NT2/D1 (cell line): ENCODE measurements around the gene IZUMO3.
A peak's percentile ranks its signal among the peaks of the same experiment; 100 is the strongest.
"Not testable (repeated sequence)": the region's sequence is repeated elsewhere in the genome, so short reads cannot be mapped to it uniquely, and the experiment has no call there.

Experiments used
- DNase-seq: peaks from one replicate; pipeline ENCODE4 v3.0.0-alpha.2; 2011; ENCODE audit warnings: low read depth, low spot score
- H3K27me3 ChIP-seq: 2 replicates; pipeline ENCODE4 v1.6.0; 2011; ENCODE audit warnings: mild to moderate bottlenecking; ENCODE audit not compliant: insufficient read length, insufficient read depth
- H3K36me3 ChIP-seq: 2 replicates; pipeline ENCODE4 v1.6.1; 2011; ENCODE audit warnings: mild to moderate bottlenecking, low read length, mixed read lengths; ENCODE audit not compliant: insufficient read depth, insufficient read length
- H3K4me1 ChIP-seq: 2 replicates; pipeline ENCODE4 v1.5.1; 2011; ENCODE audit not compliant: insufficient read depth, insufficient read length
- H3K4me3 ChIP-seq: 2 replicates; pipeline ENCODE4 v1.5.1; 2011; ENCODE audit warnings: low read depth; ENCODE audit not compliant: insufficient read length
- H3K9ac ChIP-seq: 2 replicates; pipeline ENCODE4 v1.6.0; 2011; ENCODE audit warnings: low read depth; ENCODE audit not compliant: insufficient read length
- H3K9me3 ChIP-seq: 2 replicates; pipeline ENCODE4 v1.5.1; 2011; ENCODE audit warnings: mild to moderate bottlenecking, low read length; ENCODE audit not compliant: insufficient read depth
- SUZ12 ChIP-seq: IDR thresholded peaks from 2 replicates; pipeline ENCODE4 v1.6.1; 2011; ENCODE audit not compliant: insufficient read length, insufficient read depth; ENCODE audit errors: extremely low read depth
- YY1 ChIP-seq: IDR thresholded peaks from 2 replicates; pipeline ENCODE4 v1.6.1; 2011; ENCODE audit not compliant: insufficient read length, insufficient read depth
- ZNF274 ChIP-seq: IDR thresholded peaks from 2 replicates; pipeline ENCODE4 v1.6.1; 2011; ENCODE audit warnings: mild to moderate bottlenecking, low read depth, low read length

The IZUMO3 gene, protein sequence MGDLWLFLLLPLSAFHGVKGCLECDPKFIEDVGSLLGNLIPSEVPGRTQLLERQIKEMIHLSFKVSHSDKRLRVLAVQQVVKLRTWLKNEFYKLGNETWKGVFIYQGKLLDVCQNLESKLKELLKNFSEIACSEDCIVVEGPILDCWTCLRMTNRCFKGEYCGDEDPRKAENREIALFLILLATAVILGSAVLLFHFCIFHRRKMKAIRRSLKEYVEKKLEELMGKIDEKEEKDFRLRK

DNA sequence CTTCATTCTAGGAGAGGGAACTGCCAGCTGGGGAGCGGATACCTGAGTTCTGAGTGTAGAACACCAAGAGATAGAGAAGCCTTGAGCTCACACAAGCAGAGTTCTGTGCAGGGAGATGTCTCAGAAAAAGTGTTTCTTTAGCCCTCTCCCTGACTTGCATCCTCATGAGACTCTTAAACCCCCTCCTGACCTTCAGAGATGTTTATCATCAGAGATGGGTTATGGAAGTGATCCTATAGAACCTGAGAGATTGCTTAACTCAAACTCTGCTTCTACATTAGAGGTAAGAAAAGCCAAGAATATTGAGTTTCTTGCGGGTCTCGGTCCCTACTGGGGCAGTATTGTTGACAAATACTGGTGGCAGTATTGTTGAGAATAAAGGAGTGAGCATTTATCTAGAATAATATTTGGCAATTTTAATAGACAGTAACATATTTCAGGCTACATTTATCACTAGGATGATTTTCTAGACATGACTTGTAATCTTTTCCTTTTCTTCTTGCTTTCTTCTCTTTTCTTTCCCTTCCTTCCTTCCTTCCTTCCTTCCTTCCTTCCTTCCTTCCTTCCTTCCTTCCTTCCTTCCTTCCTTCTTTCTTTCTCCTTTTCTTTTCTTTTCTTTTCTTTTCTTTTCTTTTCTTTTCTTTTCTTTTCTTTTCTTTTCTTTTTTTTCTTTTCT, at the start of gene IZUMO3:
Gene IZUMO3 (minus strand): TSS at position 51 of the 676 bp plus-strand sequence. CDS start 248 bp downstream, outside the sequence.
- Histone ChIP-seq H3K4me1 (no peaks in the 10 kb centered on the region), H3K9ac (no peak within 1 kb of the TSS), H3K27me3 (no peaks in the 10 kb centered on the region), H3K36me3 (no peaks in the 10 kb centered on the region), H3K9me3 (no peaks in the 10 kb centered on the region), H3K4me3 (no peak within 1 kb of the TSS)
- DNase-seq = no peak
- TF ChIP-seq SUZ12 = no peak
- no peak for TF ChIP-seq YY1
- TF ChIP-seq ZNF274 = no peak

DNA sequence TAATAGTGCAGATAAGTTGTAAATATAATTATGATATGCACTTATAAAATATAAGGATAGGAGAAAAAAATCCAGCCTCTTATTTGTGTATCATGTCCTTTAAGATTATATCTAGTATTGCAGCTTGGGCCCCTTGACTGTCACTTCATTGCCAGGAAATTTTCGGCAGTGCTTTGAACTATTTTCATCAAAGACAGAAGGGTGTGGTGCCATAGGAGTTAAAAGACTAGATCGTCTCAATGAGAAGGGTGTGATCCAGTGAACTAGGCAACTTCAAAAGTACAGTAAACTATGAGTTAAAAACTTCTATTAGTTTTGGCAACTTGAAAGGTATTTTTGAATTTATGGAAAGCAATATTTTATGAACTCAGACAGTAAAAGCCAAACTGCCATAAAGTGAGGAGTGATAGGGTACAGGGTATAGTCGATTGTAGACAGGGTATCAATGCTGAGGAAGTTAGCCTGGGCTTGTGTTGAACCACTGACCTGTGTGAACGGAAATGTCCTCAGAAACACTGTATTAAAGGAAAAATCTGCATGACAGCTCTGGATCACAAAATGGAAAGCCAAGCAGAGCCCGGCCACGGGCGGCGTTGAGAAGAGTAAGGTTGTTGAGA, 48.6 kb upstream of the IZUMO3 start:
- H3K27me3 ChIP-seq = no peaks in the 10 kb centered on the region
- no peak for DNase-seq
- no peaks in the 10 kb centered on the region for H3K36me3 ChIP-seq
- no peaks in the 10 kb centered on the region for H3K9me3 ChIP-seq
- no peaks in the 10 kb centered on the region for H3K4me1 ChIP-seq
- H3K9ac ChIP-seq = no peak overlapping the region
- no peak overlapping the region for H3K4me3 ChIP-seq
- TF ChIP-seq ZNF274 = no peak
- no peak for TF ChIP-seq SUZ12
- no peak for TF ChIP-seq YY1

DNA sequence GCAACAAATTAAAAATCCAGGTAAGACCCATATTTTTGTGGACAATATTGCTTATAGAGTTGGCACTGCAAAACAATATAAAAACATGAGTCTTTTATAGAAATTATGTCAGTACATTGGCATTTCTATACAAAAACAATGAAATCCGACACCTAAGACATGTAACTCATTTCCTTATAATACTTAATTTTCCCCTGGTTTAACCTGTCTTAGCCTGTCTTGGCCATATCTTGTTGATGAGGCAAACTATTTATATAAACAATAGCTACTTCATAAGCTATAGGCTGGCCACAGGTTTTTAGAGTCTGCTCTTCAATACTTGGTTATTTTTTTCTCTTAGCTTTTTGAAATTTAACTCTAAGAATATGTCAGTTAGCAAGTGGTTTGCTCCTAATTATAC, 44.7 kb upstream of the IZUMO3 start:
- Histone ChIP-seq H3K27me3 (no peaks in the 10 kb centered on the region), H3K36me3 (no peaks in the 10 kb centered on the region), H3K4me1 (no peaks in the 10 kb centered on the region), H3K4me3 (no peak overlapping the region), H3K9me3 (peaks cover 7% of the 10 kb centered on the region; the same call in 1 of the 2 replicates), H3K9ac (no peak overlapping the region)
- no peak for DNase-seq
- no peak for TF ChIP-seq ZNF274
- no peak for TF ChIP-seq YY1

DNA sequence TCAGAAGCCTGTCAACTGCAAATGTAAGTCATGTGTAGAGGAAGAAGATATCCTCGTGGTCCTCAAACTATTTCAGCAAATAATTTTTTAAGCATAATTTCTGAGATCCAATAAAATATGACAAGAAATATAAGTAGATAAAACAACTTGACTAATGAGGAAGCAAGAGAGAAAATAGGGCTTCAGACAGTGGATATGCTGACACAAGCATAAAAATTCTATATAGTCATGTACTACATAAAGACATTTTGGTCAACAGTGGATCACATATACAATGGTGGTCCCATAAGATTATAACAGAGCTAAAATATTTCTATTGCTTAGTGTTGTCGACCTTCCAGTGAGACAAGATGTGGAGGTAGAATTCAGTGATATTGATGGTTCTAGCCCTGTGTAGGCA, 42.2 kb upstream of the IZUMO3 start:
- Histone ChIP-seq H3K9ac (no peak overlapping the region), H3K4me1 (no peaks in the 10 kb centered on the region), H3K9me3 (peaks cover 7% of the 10 kb centered on the region; the same call in 1 of the 2 replicates), H3K36me3 (no peaks in the 10 kb centered on the region), H3K27me3 (no peaks in the 10 kb centered on the region), H3K4me3 (no peak overlapping the region)
- no peak for TF ChIP-seq SUZ12
- no peak for TF ChIP-seq ZNF274
- TF ChIP-seq YY1 = no peak
- DNase-seq = no peak

DNA sequence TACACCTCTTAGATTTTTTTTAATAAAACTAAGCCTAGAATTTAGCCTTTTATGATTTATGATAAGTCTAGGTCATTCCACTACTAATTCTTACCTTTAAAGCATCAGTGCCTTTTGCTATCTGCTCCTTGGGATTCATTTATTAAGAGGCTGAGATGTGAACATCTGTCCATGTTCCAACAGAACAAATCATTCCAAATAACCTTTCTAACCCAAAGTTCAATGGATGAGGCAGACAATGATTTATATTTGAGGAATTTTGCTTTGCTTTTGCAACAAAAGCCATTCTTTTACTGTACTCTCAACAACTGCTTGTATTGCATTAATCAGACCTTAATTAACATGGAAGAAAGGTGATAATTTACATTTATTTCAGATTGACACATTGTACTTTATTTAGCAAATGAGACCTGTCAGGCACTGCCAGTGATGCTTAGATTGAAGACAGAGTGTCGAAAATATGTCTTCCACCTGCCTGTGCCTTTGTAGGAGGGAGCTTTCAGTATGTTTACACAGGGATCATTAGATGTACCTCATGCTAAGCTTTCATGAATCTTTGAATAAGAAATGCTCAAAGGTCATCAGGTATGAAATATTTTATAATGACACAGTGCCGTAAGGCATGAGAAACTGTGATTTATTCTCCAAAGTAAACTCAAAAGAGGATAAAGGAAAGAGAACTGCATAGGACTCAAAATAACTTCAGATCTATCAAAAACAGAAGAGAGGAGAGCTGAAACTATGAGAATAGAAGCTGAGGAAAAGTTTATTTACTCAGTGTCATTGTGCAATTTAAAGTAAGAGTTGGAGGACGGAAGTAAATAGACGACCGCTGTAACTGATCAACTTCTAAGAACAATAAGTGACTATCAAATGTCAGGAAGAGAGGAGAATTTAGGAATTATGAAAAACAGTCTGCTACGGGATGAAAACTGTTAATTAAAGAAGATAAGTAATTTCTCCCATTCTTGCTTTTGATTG, 36.7 kb upstream of the IZUMO3 start:
- H3K36me3 ChIP-seq = no peaks in the 10 kb centered on the region
- TF ChIP-seq YY1 = no peak
- TF ChIP-seq ZNF274 = no peak
- TF ChIP-seq SUZ12 = no peak
- no peaks in the 10 kb centered on the region for H3K4me1 ChIP-seq
- H3K27me3 ChIP-seq = no peaks in the 10 kb centered on the region
- no peak overlapping the region for H3K9ac ChIP-seq
- peaks cover 7% of the 10 kb centered on the region; the same call in 1 of the 2 replicates for H3K9me3 ChIP-seq
- no peak overlapping the region for H3K4me3 ChIP-seq
- DNase-seq = no peak

DNA sequence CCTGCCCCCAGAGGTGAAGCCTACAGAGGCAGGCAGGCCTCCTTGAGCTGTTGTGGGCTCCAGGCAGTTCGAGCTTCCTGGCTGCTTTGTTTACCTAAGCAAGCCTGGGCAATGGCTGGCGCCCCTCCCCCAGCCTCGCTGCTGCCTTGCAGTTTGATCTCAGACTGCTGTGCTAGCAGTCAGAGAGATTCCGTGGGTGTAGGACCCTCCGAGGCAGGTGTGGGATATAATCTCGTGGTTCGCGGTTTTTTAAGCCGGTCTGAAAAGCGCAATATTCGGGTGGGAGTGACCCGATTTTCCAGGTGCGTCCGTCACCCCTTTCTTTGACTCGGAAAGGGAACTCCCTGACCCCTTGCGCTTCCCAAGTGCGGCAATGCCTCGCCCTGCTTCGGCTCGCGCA, 34.3 kb upstream of the IZUMO3 start:
- H3K27me3 ChIP-seq, H3K4me1 ChIP-seq, H3K9me3 ChIP-seq, H3K36me3 ChIP-seq, DNase-seq: not testable (repeated sequence)
- H3K4me3 ChIP-seq = peak overlapping the region; percentile 34
- peak overlapping the region; percentile 22 for H3K9ac ChIP-seq
